Keratinocyte (primary cell): Measurements from ENCODE around the gene EXOC4.

Source experiments
- EZH2 ChIP-seq: IDR thresholded peaks from one replicate; pipeline ENCODE4 v1.6.1; 2012; ENCODE audit warnings: inconsistent platforms, mild to moderate bottlenecking, low read length, moderate library complexity
- TF ChIP-seq, protein P1 (sequence below), 3 experiments: IDR thresholded peaks in 1 of 3; conservative IDR thresholded peaks in 1 of 3; optimal IDR thresholded peaks in 1 of 3; 2 replicates in 2 of 3; 3 replicates in 1 of 3; pipeline versions ENCODE3 to v1.5.1; 2011; ENCODE audit warnings: low read length in 3 of 3, mild to moderate bottlenecking in 3 of 3, moderate library complexity in 2 of 3, control low read depth in 1 of 3, inconsistent platforms in 1 of 3; ENCODE audit not compliant: insufficient read depth in 2 of 3; ENCODE audit errors: extremely low read depth in 1 of 3

DNA sequence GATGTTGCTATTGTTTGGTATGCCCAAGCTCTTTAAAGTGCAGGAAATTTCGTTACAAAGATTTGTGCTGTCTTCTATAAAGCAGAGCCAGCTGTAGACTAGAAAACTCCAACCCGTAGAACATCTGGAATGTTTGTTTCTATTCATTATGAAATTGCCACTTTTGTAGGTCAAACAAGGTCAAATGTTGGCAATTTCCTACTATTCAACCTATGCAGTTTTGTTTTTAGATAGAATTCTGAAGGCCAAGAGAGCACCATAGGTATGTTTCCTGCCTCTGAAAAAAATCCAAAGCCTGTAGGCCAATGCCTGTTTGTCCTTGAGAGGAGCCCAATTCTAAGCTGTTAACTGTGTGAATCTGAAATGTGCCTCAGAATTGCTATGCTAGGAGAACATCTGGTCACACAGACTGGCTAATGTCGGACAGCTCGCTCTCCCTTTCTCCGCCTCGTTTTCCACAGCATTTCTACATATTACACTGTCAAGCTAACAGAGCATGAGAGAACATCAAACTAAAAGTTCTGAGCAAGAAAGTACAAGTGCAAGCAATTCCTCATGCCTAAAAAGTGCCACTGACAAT is 607.1 kb downstream of the EXOC4 start:
- TF ChIP-seq, protein P1, sequence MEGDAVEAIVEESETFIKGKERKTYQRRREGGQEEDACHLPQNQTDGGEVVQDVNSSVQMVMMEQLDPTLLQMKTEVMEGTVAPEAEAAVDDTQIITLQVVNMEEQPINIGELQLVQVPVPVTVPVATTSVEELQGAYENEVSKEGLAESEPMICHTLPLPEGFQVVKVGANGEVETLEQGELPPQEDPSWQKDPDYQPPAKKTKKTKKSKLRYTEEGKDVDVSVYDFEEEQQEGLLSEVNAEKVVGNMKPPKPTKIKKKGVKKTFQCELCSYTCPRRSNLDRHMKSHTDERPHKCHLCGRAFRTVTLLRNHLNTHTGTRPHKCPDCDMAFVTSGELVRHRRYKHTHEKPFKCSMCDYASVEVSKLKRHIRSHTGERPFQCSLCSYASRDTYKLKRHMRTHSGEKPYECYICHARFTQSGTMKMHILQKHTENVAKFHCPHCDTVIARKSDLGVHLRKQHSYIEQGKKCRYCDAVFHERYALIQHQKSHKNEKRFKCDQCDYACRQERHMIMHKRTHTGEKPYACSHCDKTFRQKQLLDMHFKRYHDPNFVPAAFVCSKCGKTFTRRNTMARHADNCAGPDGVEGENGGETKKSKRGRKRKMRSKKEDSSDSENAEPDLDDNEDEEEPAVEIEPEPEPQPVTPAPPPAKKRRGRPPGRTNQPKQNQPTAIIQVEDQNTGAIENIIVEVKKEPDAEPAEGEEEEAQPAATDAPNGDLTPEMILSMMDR (optimal IDR thresholded peaks at IDR 0.05 in 1 of 3, IDR thresholded peaks at IDR 0.05 in 1 of 3, conservative IDR thresholded peaks at IDR 0.05 in 1 of 3; ENCODE audit: extremely low read depth in 1 of 3, insufficient read depth in 2 of 3, low read length in 3 of 3), result no peak
- TF ChIP-seq EZH2, result no peak
